Sigmoid colon (tissue), 4 donors: ENCODE measurements around the gene ANG.

Experiments
- CTCF ChIP-seq, 4 experiments: fragments of 450-650 bp in 3 of 4; fragments of 200-600 bp in 1 of 4; IDR thresholded peaks; one replicate each; pipeline ENCODE4 v1.5.1; 2016 to 2019; ENCODE audit warnings: antibody characterized with exemption in 4 of 4, mild to moderate bottlenecking in 3 of 4, moderate library complexity in 2 of 4
- POLR2A ChIP-seq, 2 donors: fragments of 450-650 bp; IDR thresholded peaks; one replicate each; pipeline ENCODE4 v1.6.1; 2016; ENCODE audit warnings: antibody characterized with exemption in 2 of 2, mild to moderate bottlenecking in 2 of 2, moderate library complexity in 2 of 2
- POLR2AphosphoS5 ChIP-seq, 4 donors: sonication (generic); formaldehyde crosslinking; IDR thresholded peaks; one replicate each; pipeline ENCODE4 v1.6.1; 2017; ENCODE audit warnings: antibody characterized with exemption in 4 of 4

- TF ChIP-seq POLR2A (IDR thresholded peaks at IDR 0.05) (no peak), CTCF (IDR thresholded peaks at IDR 0.05) (no peak), POLR2AphosphoS5 (IDR thresholded peaks at IDR 0.05) (no peak)
Observed at GRCh38 chr14:20692116-20692751, 3.7 kb downstream of the ANG start.
